Stimulated activated CD4-positive, alpha-beta T cell treated with anti-CD3 and anti-CD28 coated beads, Interleukin-2, amount 100 ng/mL, for 48 hours (primary cell): ENCODE results near the gene EVL.

ENCODE experiments used
- DNase-seq, 2 donors: peaks; one replicate each; pipeline ENCODE4 v3.0.0-alpha.2; 2020

EVL gene

GRCh38 chr14:100111931-100112704 lies 46.9 kb downstream of the EVL start:
- DNase-seq = no peak

GRCh38 chr14:100114109-100114765 lies 49.0 kb downstream of the EVL start:
- no peak for DNase-seq

DNA sequence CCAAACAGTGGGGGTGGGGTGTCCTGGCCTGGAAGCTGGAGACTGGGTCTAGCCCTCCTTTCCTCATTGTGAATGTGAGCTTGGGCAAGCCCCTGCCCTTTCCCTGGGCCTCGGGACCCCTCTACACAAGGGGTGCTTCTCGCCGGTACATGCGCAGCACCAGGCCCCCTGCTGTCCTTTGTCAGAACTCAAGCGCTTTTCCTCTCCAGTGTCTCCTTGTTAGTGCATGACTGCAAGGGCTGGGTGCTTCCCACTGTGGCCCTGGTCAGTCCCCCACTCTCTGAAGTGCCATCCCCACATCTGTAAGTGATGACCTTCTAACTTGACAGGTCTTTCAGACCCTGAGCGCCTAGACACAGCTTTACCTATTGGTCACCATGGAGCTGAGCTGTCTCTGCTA lies 50.0 kb downstream of the EVL start:
- DNase-seq = no peak

GRCh38 chr14:100115726-100116125 lies 50.5 kb downstream of the EVL start:
- DNase-seq = no peak

DNA sequence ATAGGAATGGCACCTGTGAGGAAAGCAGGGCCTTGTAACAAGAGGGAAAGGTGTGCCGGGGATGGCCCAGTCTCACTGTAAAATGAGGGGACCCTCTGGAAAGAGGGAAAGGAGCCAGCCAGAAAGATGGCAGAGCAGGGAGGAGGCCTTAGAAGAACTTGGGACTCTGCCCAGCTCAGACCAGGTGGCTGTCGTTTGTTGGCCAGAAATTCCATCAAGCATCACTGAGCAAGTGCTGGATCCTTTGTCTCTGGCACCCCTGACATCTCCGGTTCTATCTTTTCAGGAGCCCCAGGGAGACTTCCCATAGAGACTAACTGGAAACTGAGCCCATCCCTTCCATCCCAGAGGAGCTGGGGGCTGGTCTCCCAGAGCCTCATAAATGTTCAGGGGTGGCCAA lies 50.9 kb downstream of the EVL start:
- no peak for DNase-seq

DNA sequence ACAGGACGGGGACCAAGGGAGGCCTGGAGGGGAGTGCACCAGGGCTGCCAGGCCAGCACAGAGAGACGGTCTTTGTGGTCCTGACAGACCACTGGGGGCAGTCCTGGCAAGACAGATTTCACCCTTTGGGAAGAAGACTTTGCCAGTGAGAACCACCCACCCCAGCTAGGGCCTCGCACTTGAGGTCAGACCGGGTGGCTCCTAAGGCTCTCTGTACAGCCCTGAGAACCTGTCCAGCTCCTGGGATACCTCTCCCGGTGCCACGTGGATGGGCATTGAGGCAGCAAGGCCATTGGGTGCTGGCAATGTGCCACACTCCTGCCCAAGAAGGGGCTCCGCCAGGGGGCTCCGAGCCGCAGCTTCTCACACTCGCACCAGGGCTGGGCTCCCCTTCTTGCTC lies 51.8 kb downstream of the EVL start:
- DNase-seq = no peak

- no peak for DNase-seq
These were observed 52.6 kb downstream of the EVL start for GRCh38 chr14:100117633-100118395.

DNA sequence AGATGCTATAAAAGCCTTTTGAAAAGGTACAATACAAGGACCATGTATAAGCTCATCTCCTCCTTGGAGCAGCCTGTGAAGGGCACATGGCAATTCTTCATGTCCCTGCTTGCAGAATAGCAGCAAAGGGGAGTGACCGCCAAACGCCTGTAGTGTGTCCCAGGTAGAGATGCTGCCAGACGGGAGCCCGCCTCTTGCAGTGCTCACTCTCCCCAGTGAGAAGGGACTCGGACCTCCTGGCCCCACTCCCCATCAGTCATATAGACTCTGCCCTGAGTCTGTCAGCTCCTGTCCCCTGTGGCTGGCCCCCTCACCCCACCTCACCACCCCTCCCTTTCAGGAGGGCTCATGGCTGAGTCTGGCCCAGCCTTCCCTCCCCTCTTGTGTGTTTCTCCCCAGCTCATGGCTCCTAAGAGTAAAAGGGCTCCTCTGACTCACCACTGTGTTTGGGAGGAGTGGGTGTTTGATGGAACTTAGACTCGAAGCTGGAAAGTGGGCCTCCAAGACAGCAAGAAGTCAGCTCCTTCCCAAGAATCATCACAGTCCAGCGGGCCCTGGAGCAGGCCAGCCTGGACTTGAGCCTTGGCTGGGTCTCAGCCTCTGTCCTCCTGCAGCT lies 53.3 kb downstream of the EVL start:
- DNase-seq = no peak

- no peak for DNase-seq
These were observed 54.0 kb downstream of the EVL start for GRCh38 chr14:100119251-100119650.

GRCh38 chr14:100120522-100121269 lies 55.5 kb downstream of the EVL start:
- no peak for DNase-seq

GRCh38 chr14:100121643-100122480 lies 56.6 kb downstream of the EVL start:
- no peak for DNase-seq

- no peak for DNase-seq
These were observed 57.4 kb downstream of the EVL start for GRCh38 chr14:100122481-100123223.

- DNase-seq = no peak
These were observed 58.4 kb downstream of the EVL start for GRCh38 chr14:100123618-100124017.

GRCh38 chr14:100124551-100125088 lies 59.4 kb downstream of the EVL start:
- DNase-seq = no peak

DNA sequence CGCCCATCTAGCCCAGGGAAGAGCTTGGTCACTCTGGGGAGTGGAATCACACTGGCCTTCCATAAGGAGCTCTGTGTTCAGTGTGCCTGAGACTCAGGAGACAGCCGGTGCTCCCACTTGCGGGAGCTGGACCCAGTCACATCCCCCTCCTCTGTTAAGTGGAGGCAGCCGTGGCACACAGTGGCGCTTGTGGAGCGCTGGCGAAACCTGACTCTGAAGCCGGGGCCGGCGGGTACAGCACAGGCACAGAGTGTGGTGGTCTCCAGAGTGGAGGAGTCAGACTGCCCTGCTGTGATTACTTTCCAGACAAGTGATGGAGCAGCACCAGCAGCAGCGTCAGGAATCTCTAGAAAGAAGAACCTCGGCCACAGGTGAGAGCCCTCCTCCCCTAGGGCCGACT lies 61.2 kb downstream of the EVL start:
- DNase-seq = no peak

- no peak for DNase-seq
These were observed 62.7 kb downstream of the EVL start for GRCh38 chr14:100127853-100128455.

DNA sequence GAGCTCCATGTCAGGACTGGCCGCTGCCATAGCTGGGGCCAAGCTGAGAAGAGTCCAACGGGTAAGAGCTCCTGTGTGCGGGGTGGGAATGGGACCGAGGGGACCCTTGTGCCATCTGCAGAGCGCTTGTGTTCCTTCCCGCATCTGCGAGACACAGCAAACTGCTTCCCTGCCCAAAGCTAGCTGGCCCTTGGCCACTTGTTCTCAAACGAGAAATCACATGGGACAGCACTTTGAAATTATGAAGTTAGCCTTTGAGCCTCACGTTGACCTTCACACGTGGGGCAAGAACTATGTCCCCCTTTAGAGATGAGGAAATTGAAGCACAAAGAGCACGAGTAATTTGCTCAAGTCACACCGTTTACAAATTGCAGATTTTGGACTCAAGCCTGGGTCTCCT lies 63.5 kb downstream of the EVL start:
- DNase-seq = no peak

DNA sequence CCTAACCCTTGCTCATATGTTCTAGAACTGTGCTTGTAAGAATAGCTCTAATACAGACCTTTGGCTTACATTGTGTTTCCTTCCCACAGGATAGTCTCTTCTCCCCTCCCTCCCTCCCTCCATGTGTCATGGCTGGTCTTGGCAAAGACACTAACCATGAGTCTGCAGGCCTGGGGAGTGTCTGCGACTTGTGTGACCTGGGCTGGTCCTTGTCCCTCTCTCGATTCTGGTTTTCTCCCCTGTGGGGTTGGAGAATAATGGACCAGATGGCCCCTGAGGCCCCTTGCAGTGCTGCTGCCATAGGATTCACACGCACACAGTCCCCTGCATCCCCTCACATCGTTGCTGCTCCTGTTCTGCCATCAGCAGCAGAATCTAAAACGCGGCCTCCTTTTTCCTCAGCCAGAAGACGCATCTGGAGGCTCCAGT lies 64.0 kb downstream of the EVL start:
- no peak for DNase-seq

- DNase-seq = no peak
These were observed 65.3 kb downstream of the EVL start for GRCh38 chr14:100130521-100130920.

GRCh38 chr14:100131181-100131580 lies 66.0 kb downstream of the EVL start:
- no peak for DNase-seq
